CD4-positive, alpha-beta T cell treated with Interleukin-21 for 1 hour (primary cell): ENCODE results near the gene PIEZO1.
"Not testable (repeated sequence)": the region's sequence is repeated elsewhere in the genome, so short reads cannot be mapped to it uniquely, and the experiment has no call there.

Experiments used
- DNase-seq: peaks from one replicate; pipeline ENCODE4 v3.0.0-alpha.2; 2020

Gene PIEZO1

GRCh38 chr16:88685156-88686061 is 99.6 kb downstream of the PIEZO1 start:
- peak; percentile 62 for DNase-seq

- no peak for DNase-seq
Measured at GRCh38 chr16:88684569-88685155, 100.4 kb downstream of the PIEZO1 start.

GRCh38 chr16:88681709-88682451 is 103.1 kb downstream of the PIEZO1 start:
- DNase-seq: peak; percentile 58

DNA sequence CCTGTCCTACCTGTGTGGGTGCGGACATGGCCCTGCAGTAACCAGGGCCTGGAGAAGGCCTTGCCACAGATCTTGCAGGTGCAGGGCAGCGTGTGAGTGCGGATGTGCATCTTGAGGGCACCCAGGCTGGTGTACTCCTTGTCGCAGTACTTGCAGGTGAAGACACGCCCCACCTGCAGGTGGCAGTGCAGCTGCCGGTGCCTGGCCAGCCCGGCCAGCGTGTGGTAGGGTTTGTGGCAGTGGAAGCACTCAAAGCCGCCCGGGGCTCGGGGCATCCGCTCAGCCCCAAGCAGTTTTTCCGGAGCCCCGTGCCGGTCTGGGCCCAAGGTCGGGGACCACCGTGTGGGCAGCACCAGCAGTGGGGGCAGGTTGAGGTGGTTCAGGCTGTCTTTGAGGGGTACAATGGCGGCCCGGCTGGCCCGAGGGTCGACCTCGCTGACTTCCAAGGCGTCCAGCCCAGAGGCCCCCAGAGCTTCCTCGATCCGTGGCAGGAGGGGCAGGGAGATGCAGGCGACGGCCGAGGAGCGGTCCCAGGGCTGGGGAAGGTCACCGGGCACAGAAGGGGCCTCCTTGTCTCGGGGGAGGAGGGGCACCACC is 103.8 kb downstream of the PIEZO1 start:
- DNase-seq: peak; percentile 65

- no peak for DNase-seq
Measured at GRCh38 chr16:88680554-88681083, 104.4 kb downstream of the PIEZO1 start.

DNA sequence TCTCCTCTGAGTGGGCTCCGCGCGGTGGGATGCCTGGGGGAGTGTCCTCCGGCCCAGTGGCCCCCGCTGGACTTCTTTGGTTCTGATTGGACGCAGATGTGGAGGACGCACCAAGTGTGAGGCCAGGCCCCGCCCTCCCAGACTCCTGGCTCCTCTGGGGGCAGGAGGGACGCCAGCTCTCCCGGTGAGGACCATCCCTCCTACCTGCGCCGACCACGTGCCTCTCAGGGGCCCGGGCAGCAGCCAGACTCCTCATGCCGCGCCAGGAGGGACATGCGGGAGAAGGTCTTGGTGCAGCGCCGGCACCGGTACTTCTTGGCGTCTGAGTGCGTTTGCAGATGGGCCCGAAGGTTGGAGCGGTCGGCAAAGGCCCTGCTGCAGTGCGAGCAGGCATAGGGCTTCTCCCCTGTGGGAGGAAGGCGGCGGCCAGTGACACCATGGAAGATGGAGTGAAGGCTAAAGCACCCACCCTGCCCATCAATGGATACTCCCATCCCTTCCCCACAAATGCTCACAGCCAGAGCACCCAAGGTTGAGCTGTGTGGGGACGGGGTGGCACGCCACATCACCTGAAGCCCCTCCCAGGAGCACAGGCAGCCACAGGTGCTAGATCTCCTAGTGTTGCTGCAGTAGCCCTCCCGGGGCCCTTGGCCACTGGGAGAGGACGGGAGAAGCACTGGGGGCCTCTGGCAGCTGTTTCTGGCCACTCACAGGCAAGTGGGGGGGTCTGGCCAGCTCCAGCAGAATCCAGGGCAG is 106.6 kb downstream of the PIEZO1 start:
- no peak for DNase-seq

GRCh38 chr16:88677721-88678120 is 107.3 kb downstream of the PIEZO1 start:
- DNase-seq: no peak

- no peak for DNase-seq
Measured at GRCh38 chr16:88676502-88677242, 108.3 kb downstream of the PIEZO1 start.

GRCh38 chr16:88673716-88674379 is 111.2 kb downstream of the PIEZO1 start:
- no peak for DNase-seq

DNA sequence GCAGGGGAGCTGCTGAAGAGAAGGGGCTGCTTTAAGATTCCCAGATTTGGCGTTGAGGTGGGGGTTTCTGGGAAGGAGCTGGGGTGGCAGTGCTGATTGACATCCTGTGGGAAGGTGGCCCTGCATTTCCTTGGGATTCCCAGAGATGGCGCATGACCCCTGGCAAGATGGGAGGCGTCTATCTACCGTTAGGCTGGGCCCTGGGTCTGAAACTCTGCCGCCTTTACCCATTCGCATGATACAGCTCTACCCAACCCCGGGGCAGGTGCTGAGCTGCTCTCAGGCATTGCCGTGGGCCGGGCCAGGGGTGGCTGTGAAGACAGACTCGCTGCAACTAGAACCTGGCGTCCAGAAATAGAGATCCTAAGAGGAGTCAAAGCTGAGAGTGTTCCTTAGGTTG is 112.2 kb downstream of the PIEZO1 start:
- no peak for DNase-seq

GRCh38 chr16:88671806-88672205 is 113.2 kb downstream of the PIEZO1 start:
- DNase-seq: no peak

DNA sequence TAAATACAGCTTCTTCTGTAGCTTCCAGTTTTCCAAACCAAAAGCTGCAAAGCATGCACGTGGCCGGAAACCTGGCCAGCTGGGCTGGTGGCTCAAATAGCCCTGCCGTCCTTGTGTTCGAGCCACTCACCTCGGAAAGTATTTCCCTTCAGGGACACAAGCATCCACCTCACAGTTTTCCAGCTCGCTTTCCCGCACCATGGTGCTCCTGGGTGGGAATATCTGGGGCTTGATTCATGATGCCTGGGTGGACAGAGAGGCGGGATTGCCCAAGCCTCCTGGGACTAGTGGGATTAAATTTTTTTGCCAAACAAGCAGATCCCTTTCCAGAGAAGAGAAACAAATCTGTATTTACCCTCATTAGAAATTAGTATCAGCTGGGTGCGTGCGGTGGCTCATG is 115.0 kb downstream of the PIEZO1 start:
- DNase-seq: no peak

- DNase-seq: not testable (repeated sequence)
Measured at GRCh38 chr16:88669493-88669892, 115.5 kb downstream of the PIEZO1 start.

DNA sequence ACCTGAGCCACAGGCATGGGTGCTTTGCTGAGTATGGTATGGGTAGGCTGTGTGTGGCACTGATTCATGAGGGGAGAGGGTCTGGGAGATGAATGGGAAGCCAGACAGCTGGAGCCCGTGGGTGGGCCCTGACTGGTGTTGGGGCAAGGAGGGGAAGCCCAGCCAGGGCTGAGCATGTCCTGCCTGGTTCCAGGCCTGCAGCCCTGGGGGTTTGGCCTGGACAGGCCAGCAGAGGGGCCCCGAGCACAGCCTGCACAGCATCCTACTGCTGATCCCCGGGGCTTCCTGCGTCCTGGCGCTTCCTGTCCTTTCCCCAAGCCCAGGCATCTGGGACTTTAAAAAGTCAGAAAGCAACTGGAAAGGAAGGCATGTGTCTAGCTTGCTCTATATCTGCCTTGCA is 117.6 kb downstream of the PIEZO1 start:
- no peak for DNase-seq

DNA sequence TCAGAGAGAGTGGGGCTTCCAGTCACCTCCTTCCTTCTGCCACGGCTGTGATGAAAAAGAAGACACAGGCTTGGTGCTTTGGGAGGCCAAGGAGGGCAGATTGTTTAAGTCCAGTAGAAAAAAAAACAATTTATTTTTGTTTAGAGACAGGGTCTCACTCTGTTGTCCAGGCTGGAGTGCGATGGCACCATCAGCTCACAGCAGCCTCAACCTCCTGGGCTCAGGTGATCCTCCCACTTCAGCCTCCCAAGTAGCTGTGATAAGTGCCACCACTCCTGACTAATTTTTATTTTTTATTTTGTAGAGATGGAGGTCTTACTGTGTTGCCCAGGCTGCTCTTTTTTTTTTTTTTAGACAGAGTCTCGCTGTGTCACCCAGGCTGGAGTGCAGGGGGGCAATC is 119.5 kb downstream of the PIEZO1 start:
- DNase-seq: no peak
